Body of pancreas (tissue), 4 donors: Measurements from ENCODE around the gene LRP10. TPM values are rescaled to one million over a fixed set of nuclear protein-coding genes. Genes with fewer than 3 reads are reported as not detected.

ENCODE experiments used
- ATAC-seq: fragments of 150-250 bp; one replicate; pipeline ENCODE4 v1.9.1; 2016
- DNase-seq, 4 donors: peaks; one replicate each; pipeline ENCODE4 v3.0.0-alpha.2; 2019
- H3K27ac ChIP-seq, 4 donors: fragments of 200-600 bp; sonication (generic); 1 replicate in 3 of 4; 2 replicates in 1 of 4; pipeline versions ENCODE4 v1.5.1 to v1.6.1; 2016 to 2019; ENCODE audit warnings: mild to moderate bottlenecking in 1 of 4, mixed read lengths in 1 of 4, moderate library complexity in 1 of 4
- H3K27me3 ChIP-seq, 2 donors: fragments of 200-600 bp; sonication (generic); one replicate each; pipeline ENCODE4 v1.6.0; 2016; ENCODE audit warnings: mild to moderate bottlenecking in 1 of 2
- H3K36me3 ChIP-seq, 2 donors: fragments of 200-600 bp; sonication (generic); replicated peaks in 1 of 2; 2 replicates each; pipeline ENCODE4 v1.5.1; 2016; ENCODE audit warnings: low read depth in 2 of 2; ENCODE audit not compliant: insufficient read depth in 1 of 2
- H3K4me1 ChIP-seq: fragments of 200-600 bp; sonication (generic); one replicate; pipeline ENCODE4 v1.6.0; 2016
- H3K4me3 ChIP-seq, 2 donors: fragments of 200-600 bp; sonication (generic); 1 replicate in 1 of 2; 2 replicates in 1 of 2; pipeline ENCODE4 v1.5.1; 2016 to 2019
- H3K9me3 ChIP-seq, 3 donors: fragments of 200-600 bp; sonication (generic); 1 replicate in 2 of 3; 2 replicates in 1 of 3; pipeline ENCODE4 v1.5.1; 2016
- POLR2A ChIP-seq, 3 donors: fragments of 450-650 bp; IDR thresholded peaks; one replicate each; pipeline ENCODE4 v1.6.1; 2016; ENCODE audit warnings: antibody characterized with exemption in 3 of 3, mild to moderate bottlenecking in 2 of 3
- WGBS, 2 donors: methylation state at CpG; one replicate each; pipeline ENCODE4 v1.1.5; 2017; 5-methylcytosine and 5-hydroxymethylcytosine counted together
- intact Hi-C: fragments of 100-400 bp; cut with DNase I; formaldehyde crosslinking; loops from one replicate; pipeline ENCODE4 v1.15.1; 2023
- total RNA-seq, 2 donors: library from RNA; depleted of rRNA; stranded (reverse); fragments of >200 nt; gene quantifications; one replicate each; pipeline ENCODE4 v1.1.0, GENCODE V29; 2016
- TF ChIP-seq, protein P1 (sequence below), 7 experiments: fragments of 450-650 bp in 4 of 7; fragments of 200-600 bp in 3 of 7; sonication (generic) in 3 of 7; IDR thresholded peaks; one replicate each; pipeline ENCODE4 v1.5.1; 2016 to 2019; ENCODE audit warnings: antibody characterized with exemption in 7 of 7

LRP10 gene
- total RNA-seq, 2 donors from 2014 or later = 47.8 to 83.0 TPM

DNA sequence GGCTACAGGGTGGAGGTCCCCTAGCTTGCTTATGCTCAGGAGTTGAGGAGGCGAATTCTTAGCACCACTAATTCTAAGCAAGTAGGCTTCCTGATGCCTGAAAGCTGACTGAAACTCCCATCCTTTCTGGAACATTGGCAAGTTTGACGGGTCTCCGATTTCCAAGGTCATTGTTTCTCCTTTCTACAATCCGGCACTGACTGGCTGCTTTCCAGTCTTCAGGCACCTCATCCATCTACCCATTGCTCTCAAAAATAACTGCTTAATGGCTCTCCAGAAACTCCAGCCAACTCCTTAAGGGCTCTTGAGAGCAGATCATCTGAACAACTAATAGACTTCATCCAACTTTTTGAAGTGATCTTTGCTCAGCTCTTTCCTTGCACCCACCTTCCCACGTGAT, 24.8 kb downstream of the LRP10 start:
- Histone ChIP-seq H3K9me3 (no peaks in the 10 kb centered on the region), H3K4me1 (no peaks in the 10 kb centered on the region), H3K36me3 (peaks cover 6 to 7% of the 10 kb centered on the region in 2 donors), H3K4me3 (no peak overlapping the region), H3K27me3 (no peaks in the 10 kb centered on the region), H3K27ac (no peak overlapping the region)
- intact Hi-C loops = no loop called here
- no peak for DNase-seq
- TF ChIP-seq, protein P1, sequence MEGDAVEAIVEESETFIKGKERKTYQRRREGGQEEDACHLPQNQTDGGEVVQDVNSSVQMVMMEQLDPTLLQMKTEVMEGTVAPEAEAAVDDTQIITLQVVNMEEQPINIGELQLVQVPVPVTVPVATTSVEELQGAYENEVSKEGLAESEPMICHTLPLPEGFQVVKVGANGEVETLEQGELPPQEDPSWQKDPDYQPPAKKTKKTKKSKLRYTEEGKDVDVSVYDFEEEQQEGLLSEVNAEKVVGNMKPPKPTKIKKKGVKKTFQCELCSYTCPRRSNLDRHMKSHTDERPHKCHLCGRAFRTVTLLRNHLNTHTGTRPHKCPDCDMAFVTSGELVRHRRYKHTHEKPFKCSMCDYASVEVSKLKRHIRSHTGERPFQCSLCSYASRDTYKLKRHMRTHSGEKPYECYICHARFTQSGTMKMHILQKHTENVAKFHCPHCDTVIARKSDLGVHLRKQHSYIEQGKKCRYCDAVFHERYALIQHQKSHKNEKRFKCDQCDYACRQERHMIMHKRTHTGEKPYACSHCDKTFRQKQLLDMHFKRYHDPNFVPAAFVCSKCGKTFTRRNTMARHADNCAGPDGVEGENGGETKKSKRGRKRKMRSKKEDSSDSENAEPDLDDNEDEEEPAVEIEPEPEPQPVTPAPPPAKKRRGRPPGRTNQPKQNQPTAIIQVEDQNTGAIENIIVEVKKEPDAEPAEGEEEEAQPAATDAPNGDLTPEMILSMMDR (IDR thresholded peaks at IDR 0.05) = no peak
- no peak for TF ChIP-seq POLR2A (IDR thresholded peaks at IDR 0.05)
- no peak for ATAC-seq
- WGBS, 2 donors = 28 to 41% methylated on average over 5 of the region's 5 CpGs

GRCh38 chr14:22896760-22897159, 25.2 kb downstream of the LRP10 start:
- Histone ChIP-seq H3K4me1 (no peaks in the 10 kb centered on the region), H3K9me3 (no peaks in the 10 kb centered on the region), H3K27me3 (no peaks in the 10 kb centered on the region), H3K27ac (no peak overlapping the region), H3K4me3 (no peak overlapping the region), H3K36me3 (peaks cover 9 to 10% of the 10 kb centered on the region in 2 donors)
- TF ChIP-seq, protein P1 (IDR thresholded peaks at IDR 0.05) = no peak
- TF ChIP-seq POLR2A (IDR thresholded peaks at IDR 0.05) = no peak
- ATAC-seq = no peak
- 56 to 72% methylated on average over 3 of the region's 3 CpGs for WGBS, 2 donors
- intact Hi-C loops = no loop called here
- DNase-seq = no peak

- intact Hi-C loops = no loop called here
- Histone ChIP-seq H3K4me1 (no peaks in the 10 kb centered on the region), H3K36me3 (peaks cover 10% of the 10 kb centered on the region in 2 donors), H3K27ac (no peak overlapping the region), H3K27me3 (no peaks in the 10 kb centered on the region), H3K9me3 (no peaks in the 10 kb centered on the region), H3K4me3 (no peak overlapping the region)
- WGBS, 2 donors = 31 to 50% methylated on average over 1 of the region's 1 CpG
- DNase-seq (no peak), ATAC-seq (no peak)
- TF ChIP-seq POLR2A (IDR thresholded peaks at IDR 0.05) = no peak
- TF ChIP-seq, protein P1 (IDR thresholded peaks at IDR 0.05) = no peak
These were observed 25.8 kb downstream of the LRP10 start for GRCh38 chr14:22897357-22897756.

- Histone ChIP-seq H3K9me3 (no peaks in the 10 kb centered on the region), H3K36me3 (peaks cover 10% of the 10 kb centered on the region in 2 donors), H3K4me1 (peaks cover 7% of the 10 kb centered on the region), H3K27ac (no peak overlapping the region), H3K4me3 (no peak overlapping the region), H3K27me3 (no peaks in the 10 kb centered on the region)
- WGBS, 2 donors = 66 to 69% methylated on average over 8 of the region's 8 CpGs
- intact Hi-C loops = no loop called here
- no peak for ATAC-seq
- no peak for DNase-seq
- TF ChIP-seq POLR2A (IDR thresholded peaks at IDR 0.05) = no peak
- TF ChIP-seq, protein P1 (IDR thresholded peaks at IDR 0.05) = no peak
These were observed 27.0 kb downstream of the LRP10 start for GRCh38 chr14:22898302-22899090.
